Activated T-cell treated with anti-CD3 and anti-CD28 coated beads for 48 hours (primary cell): Measurements from ENCODE around the gene PALLD.

Source experiments
- DNase-seq: peaks from one replicate; pipeline ENCODE4 v3.0.0-alpha.2; 2020; ENCODE audit warnings: low read depth

Gene PALLD

GRCh38 chr4:168648494-168648893, 151.6 kb downstream of the PALLD start:
- DNase-seq = no peak

GRCh38 chr4:168648929-168649328, 152.1 kb downstream of the PALLD start:
- no peak for DNase-seq

GRCh38 chr4:168651374-168651773, 154.5 kb downstream of the PALLD start:
- no peak for DNase-seq

GRCh38 chr4:168651864-168652263, 155.0 kb downstream of the PALLD start:
- no peak for DNase-seq

- no peak for DNase-seq
Observed at GRCh38 chr4:168652755-168653154, 155.9 kb downstream of the PALLD start.

GRCh38 chr4:168654104-168654847, 157.4 kb downstream of the PALLD start:
- no peak for DNase-seq

- no peak for DNase-seq
Observed at GRCh38 chr4:168654848-168655174, 158.0 kb downstream of the PALLD start.

- DNase-seq = no peak
Observed at GRCh38 chr4:168655182-168655581, 158.3 kb downstream of the PALLD start.

- DNase-seq = no peak
Observed at GRCh38 chr4:168656055-168656660, 159.3 kb downstream of the PALLD start.

GRCh38 chr4:168656946-168657473, 160.2 kb downstream of the PALLD start:
- DNase-seq = no peak

- DNase-seq = no peak
Observed at GRCh38 chr4:168658751-168659150, 161.9 kb downstream of the PALLD start.

- DNase-seq = no peak
Observed at GRCh38 chr4:168659741-168660465, 163.1 kb downstream of the PALLD start.

- DNase-seq = no peak
Observed at GRCh38 chr4:168662297-168662984, 165.6 kb downstream of the PALLD start.

GRCh38 chr4:168664242-168664891, 167.5 kb downstream of the PALLD start:
- DNase-seq = no peak

- DNase-seq = no peak
Observed at GRCh38 chr4:168666531-168666930, 169.7 kb downstream of the PALLD start.

GRCh38 chr4:168667376-168667775, 170.5 kb downstream of the PALLD start:
- no peak for DNase-seq

- no peak for DNase-seq
Observed at GRCh38 chr4:168667921-168668320, 171.1 kb downstream of the PALLD start.

GRCh38 chr4:168673476-168673875, 176.6 kb downstream of the PALLD start:
- DNase-seq = no peak

GRCh38 chr4:168674077-168674747, 177.4 kb downstream of the PALLD start:
- no peak for DNase-seq

GRCh38 chr4:168674866-168675265, 178.0 kb downstream of the PALLD start:
- no peak for DNase-seq

- DNase-seq = no peak
Observed at GRCh38 chr4:168677063-168677462, 180.2 kb downstream of the PALLD start.
